Measurements from ENCODE around the gene PDCD4.
"Not testable (repeated sequence)": the region's sequence is repeated elsewhere in the genome, so short reads cannot be mapped to it uniquely, and the experiment has no call there.

Gene PDCD4

DNA sequence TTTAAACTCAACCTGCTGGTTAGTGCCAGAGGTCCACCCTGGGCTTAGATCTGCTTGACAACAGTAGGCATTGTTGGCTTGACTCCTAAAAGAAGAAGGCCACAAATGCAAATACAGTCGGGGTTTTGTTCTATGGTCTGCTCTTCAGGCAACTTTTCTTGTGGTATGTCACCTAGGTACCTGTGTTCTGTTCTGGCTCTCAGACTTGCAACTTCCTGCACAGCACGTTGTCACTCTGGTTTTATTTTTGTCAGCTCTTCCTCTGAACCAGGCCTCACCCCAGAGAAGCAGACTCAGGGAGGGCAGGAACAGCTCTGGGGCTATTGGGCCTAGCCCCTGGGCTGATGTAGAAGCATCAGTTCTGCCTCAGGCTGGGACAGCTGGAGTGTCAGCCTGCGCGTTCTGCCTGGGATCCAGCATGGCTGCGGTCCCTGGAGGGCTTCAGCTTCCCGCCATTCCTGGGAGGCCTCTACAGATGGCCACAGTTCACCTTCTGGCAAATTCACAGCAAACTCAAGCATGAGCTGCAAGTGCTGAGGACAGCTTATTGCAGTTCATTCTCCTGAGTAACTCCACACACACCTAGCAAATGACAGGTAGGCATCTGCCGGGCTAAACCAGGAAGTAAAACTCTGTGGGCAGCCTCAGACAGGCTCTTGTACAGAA is 11.0 kb upstream of the PDCD4 start:
- no peak for DNase-seq (ENCODE audit: low read depth in 2 of 3, low spot score in 2 of 3)

GRCh38 chr10:110861476-110861875 is 10.3 kb upstream of the PDCD4 start:
- no peak for DNase-seq (ENCODE audit: low read depth in 2 of 3, low spot score in 2 of 3)

DNA sequence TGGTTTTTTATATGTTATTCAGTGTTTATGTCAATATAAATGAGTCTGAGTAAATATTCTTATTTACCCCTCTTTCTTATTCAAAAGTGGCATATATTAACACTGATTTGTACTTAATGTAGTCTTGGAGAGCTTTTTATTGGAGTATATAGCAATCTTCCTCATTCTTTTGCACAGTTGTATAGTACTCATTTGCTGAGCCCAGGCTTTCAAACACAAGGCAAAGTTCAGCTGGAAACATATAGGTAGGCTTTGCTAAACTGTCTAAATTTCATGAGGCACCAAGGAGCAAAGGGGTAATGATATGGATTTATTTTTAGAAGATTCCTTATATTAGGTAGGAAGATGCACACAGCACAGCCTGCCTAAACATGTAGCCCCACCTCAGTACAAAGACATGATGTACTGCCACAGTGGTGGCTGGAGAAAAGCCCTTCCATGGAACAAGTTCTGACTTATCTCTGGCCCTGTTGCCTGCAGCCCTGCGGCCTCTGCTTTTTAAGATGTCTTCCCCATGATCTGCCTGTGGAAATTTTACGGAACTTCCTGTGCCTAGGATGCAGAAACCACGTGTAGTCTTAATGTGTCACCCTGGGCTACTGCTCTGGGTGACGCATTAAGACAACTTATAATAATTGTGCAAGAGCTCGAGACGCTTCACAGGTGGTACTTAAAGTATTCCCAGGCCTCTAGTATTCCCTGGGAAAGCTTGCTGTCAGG is 9.6 kb upstream of the PDCD4 start:
- DNase-seq (ENCODE audit: low read depth in 2 of 3, low spot score in 2 of 3) = no peak

DNA sequence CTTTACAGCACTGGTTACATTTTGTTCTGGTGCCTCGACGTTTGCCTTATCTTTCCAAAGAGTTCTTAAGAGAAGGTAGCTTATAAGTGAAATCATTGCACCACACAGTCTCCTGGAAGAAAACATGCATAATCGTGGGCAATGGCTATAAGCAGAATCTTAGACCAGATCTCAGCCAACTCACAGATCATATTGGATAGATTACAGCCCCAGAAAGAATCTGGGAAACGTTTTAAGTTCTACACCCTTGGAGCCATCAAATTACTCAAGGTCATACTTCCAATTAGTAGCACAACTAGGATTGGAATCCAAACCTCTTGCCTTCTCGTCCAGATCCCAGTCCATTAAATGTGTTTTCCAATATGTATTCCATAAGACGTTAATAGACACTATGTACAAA is 8.8 kb upstream of the PDCD4 start:
- no peak for DNase-seq (ENCODE audit: low read depth in 2 of 3, low spot score in 2 of 3)

DNA sequence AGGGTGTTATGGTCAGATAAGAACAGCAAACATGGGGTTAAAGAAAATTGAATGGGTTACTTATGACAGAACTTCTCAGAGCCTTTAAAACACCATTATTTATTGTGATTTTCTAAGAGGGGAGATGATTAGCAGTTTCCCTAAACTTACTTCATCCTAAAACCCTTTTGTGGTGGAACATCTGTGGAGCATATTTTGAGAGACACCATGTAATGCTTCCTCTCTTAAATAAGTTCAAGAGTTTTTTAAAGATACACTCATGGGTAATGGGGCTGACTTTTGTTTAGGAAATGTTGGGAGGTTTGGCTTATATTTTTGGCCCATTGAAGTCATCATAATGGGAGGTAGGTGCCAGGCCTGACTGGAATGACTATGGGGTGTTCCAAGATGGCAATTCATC is 8.4 kb upstream of the PDCD4 start:
- no peak for DNase-seq (ENCODE audit: low read depth in 2 of 3, low spot score in 2 of 3)

DNA sequence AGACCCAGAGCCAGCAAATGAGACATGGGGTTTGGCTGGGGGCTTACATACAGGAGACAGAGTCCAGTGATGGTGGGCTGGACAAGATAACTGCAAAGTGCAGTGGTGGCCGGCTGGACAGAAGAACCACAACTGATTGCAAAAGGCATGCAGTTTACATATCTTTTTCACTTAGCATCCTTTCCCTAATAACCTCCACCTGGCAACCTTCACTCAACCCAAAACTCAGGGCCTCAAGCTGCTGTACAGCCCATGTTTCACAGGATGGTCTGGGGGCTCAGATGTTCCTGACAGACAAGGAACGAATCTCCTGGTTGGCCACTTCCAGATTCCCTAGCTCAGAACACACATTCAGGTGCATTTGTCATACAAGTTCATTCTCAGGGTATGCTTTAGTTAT is 7.8 kb upstream of the PDCD4 start:
- no peak for DNase-seq (ENCODE audit: low read depth in 2 of 3, low spot score in 2 of 3)

- DNase-seq (ENCODE audit: low read depth in 2 of 3, low spot score in 2 of 3) = no peak
Observed at GRCh38 chr10:110864662-110865140, 7.0 kb upstream of the PDCD4 start.

GRCh38 chr10:110865186-110865808 is 6.4 kb upstream of the PDCD4 start:
- no peak for DNase-seq (ENCODE audit: low read depth in 2 of 3, low spot score in 2 of 3)

- no peak for DNase-seq (ENCODE audit: low read depth in 2 of 3, low spot score in 2 of 3)
Observed at GRCh38 chr10:110865809-110866482, 5.8 kb upstream of the PDCD4 start.

DNA sequence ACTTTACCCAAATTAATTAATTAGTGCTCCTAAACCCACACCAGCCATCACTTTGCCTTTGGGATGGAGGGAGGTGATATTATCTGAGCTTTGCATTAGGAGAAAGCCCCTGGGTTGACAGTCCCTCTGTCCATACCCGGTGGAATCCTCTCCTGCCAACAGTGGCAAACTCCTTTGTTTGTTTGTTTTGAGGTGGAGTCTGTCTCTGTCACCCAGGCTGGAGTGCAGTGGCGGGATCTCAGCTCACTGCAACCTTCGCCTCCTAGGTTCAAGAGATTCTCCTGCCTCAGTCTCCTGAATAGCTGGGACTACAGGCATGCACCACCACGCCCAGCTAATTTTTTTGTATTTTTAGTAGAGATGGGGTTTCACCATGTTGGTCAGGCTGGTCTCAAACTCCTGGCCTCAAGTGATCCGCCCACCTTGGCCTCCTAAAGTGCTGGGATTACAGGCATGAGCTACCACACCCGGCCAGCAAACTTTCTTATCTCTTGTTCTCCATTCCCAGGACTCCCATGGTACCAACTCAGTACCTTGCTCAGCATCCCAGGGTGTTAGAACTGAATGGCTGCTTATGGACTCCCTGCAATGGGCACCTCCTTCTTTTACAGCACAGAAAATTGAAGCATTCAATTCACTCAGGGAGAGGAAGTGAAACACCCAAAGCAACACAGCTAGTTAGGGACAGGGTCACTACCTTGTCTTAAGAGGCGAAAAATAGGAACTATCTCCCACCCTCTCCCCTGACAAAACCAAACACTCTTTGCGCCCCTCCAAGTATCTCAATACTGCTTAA is 4.5 kb upstream of the PDCD4 start:
- DNase-seq (ENCODE audit: low read depth in 2 of 3, low spot score in 2 of 3) = not testable (repeated sequence)

DNA sequence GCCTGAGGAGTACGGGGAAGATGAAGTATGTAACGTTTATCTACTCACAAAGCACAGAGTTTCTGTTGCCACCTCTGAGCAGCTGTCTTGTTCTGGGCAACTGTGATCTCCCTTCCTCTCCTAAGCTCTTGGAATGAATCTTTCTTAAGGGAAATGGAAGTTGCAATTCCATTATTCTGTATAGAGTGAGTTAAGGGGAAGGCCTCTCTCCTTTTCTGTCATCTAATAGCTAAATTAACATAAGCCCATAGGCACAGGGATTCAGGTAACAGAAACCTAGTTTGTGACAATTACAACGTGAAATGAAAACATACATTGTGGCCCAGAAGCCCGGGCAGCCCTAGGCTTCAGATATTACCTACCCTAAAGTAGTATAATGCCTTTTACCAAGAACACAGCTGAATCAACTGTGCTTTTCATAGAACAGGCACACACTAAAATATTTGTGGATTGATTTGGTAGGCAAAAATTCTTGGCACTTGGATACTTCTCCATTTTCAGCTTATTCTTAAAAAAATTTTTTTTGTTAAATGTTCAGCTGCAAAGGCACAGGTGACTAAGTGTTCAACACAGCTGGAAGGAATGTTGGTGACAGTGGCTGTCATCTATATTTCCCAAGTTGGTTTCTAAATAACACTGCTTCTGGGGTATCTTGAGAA is 3.8 kb upstream of the PDCD4 start:
- DNase-seq (ENCODE audit: low read depth in 2 of 3, low spot score in 2 of 3) = no peak

GRCh38 chr10:110868981-110869380 is 2.7 kb upstream of the PDCD4 start:
- no peak for DNase-seq (ENCODE audit: low read depth in 2 of 3, low spot score in 2 of 3)

DNA sequence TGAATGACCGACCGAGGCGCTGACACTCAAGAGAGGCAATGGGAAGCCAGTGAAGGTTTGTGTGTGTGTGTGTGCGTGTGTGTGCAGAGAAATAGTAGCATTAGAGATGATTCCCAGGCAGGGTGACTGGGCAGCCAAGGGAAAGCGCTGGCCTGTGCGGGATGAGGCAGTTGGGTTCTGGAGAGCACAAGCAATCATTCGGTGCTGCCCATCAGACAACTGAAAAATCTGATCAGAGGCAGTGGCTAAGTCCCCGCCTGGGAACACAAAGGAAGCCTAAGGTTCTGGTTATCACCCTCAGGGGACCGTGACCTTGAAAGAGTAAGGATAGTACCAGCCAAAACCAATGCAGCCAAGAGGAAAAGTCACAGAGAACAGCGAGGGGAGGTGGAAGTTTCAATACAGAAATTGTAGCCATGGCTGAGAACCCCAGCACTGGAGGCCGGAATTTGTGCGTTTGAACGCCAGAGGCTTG is 868 bp upstream of the PDCD4 start:
- no peak for DNase-seq (ENCODE audit: low read depth in 2 of 3, low spot score in 2 of 3)

DNA sequence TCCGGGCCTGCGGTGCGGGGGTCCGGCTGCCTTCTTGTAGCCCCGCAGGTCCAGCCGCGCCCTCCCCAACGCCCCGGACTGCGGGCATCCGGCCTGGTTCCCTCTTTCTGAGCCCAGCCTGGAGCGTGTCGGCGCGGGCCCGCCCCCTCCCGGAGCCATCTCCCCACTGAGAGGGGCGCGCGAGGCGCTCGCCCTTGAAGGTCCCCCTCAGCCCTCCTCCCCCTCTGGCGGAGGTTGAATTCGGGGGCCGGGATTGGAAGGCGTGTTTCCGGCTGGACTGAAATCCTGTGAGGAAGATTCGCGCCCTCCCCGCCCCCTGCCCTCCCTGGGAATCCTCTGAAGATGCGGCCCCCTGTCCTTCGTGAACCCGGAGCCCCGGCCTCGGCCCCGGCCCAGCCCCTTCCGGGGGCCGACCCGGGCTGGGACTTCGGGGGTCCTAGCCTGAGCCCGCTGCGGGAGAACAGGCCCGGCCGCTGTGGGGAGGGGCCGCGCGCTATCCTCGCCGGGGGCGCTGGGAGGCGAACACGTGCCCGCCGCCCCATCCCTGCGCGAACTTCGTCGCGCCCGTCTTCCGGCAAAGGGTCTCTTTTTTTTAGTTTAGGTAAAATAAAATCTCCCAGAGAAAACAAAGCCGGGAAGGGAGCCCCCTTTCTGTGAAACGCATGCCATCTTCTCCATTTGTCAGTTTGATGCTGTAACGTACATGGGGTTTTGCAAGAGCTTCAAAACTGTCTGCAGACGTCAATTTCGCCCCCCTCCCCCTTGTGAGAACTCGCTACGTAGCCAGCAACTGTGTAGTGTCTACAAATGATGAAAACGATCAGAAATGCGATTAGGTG is 636 bp downstream of the PDCD4 start:
- peak in 2 of 3 experiments; percentile 53 to 66 for DNase-seq (ENCODE audit: low read depth in 2 of 3, low spot score in 2 of 3)

GRCh38 chr10:110872984-110873923 is 1.5 kb downstream of the PDCD4 start:
- DNase-seq (ENCODE audit: low read depth in 2 of 3, low spot score in 2 of 3) = no peak

DNA sequence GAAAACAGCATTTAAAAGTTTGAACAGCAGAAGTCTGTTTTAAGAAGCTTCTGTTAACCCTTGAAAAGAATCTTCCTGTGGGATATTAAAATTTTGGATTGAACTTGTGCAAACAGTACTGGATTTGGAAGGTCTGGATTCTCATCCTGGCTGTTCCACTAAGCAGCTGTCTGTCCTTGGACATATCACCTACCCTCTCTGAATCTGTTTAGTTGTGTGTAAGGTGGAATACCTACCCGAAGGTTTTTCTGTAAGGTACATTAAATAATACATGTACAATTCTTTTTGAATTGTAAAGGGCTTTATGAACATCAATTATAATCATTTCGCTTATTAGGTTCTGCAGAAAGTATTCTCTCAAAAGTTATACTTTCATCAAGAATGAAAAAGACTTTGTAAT is 2.2 kb downstream of the PDCD4 start:
- DNase-seq (ENCODE audit: low read depth in 2 of 3, low spot score in 2 of 3) = no peak

DNA sequence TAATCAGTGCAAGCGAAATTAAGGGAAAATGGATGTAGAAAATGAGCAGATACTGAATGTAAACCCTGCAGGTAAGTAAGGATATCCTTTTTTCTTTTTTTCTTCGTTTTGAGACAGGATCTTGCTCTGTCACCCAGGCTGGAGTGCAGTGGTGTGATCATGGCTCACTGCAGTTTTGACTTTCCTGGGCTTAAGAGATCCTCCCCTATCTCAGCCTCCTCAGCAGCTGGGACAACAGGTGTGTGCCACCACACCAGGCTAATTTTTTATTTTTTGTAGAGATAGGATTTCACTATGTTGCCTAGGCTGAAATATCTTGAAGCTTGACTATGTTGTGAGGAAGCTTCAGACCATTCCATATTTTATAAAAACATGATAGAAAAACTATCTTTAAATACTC is 4.3 kb downstream of the PDCD4 start:
- DNase-seq (ENCODE audit: low read depth in 2 of 3, low spot score in 2 of 3) = no peak

DNA sequence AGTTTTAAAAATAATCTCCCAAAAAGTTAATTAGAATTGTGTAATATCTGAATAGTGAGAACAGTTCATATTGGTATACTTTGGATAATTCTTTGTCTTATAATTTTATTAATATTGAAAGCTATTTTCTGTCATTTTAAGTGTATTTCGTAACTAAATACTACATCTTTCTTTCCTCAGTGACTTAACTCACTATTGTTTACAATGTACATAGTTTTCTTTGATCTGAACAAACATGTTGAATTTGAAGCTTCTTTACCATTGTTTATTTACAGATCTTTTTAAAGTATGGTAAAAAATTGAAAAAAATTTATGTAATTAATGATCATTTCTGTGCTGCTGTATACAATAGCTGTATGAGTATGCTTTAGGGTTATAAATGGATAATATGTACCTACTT is 5.1 kb downstream of the PDCD4 start:
- no peak for DNase-seq (ENCODE audit: low read depth in 2 of 3, low spot score in 2 of 3)

Data from activated CD8-positive, alpha-beta memory T cell treated with anti-CD3 and anti-CD28 coated beads for 48 hours (primary cell).